Activated naive CD4-positive, alpha-beta T cell treated with anti-CD3 and anti-CD28 coated beads, Interleukin-2, amount 50 U/mL, for 72 hours (primary cell): ENCODE results near the gene KAT2A. TPM values are rescaled to one million over a fixed set of nuclear protein-coding genes. Genes with fewer than 3 reads are reported as not detected.

Experiments used
- ATAC-seq, 2 donors: fragments of 150-1000 bp; cut with Tn5 transposase; 2 replicates each; pipeline ENCODE4 v1.10.0; 2021; ENCODE audit warnings: mild to moderate bottlenecking in 2 of 2, moderate library complexity in 2 of 2
- DNase-seq, 2 donors: peaks; one replicate each; pipeline ENCODE4 v3.0.0; 2021 to 2022; ENCODE audit warnings: low spot score in 2 of 2
- H3K27ac Mint-ChIP-seq, 2 donors: one replicate each; pipeline ENCODE4 v1.8.0; 2022; ENCODE audit warnings: mild to moderate bottlenecking in 2 of 2, mixed read lengths in 2 of 2
- H3K36me3 Mint-ChIP-seq, 2 donors: one replicate each; pipeline ENCODE4 v1.8.0; 2022; ENCODE audit warnings: mixed read lengths in 2 of 2
- H3K9me3 Mint-ChIP-seq, 2 donors: one replicate each; pipeline ENCODE4 v1.8.0; 2022; ENCODE audit warnings: mixed read lengths in 2 of 2
- total RNA-seq, 2 donors: library from RNA; stranded (reverse); gene quantifications; one replicate each; pipeline ENCODE4 v1.2.3, GENCODE V29; 2022

The KAT2A gene
- total RNA-seq, 2 donors from 2014 or later = 47.4 to 69.6 TPM

GRCh38 chr17:42122371-42123303 lies 1.5 kb upstream of the KAT2A start, which contains the start of gene HSPB9:
HSPB9 (plus strand) TSS chr17:42122804; CDS start chr17:42122851, 47 bp downstream.
- no peak for DNase-seq
- H3K27ac Mint-ChIP-seq = peak within 1 kb of the TSS in 1 of 2 donors; percentile 92

DNA sequence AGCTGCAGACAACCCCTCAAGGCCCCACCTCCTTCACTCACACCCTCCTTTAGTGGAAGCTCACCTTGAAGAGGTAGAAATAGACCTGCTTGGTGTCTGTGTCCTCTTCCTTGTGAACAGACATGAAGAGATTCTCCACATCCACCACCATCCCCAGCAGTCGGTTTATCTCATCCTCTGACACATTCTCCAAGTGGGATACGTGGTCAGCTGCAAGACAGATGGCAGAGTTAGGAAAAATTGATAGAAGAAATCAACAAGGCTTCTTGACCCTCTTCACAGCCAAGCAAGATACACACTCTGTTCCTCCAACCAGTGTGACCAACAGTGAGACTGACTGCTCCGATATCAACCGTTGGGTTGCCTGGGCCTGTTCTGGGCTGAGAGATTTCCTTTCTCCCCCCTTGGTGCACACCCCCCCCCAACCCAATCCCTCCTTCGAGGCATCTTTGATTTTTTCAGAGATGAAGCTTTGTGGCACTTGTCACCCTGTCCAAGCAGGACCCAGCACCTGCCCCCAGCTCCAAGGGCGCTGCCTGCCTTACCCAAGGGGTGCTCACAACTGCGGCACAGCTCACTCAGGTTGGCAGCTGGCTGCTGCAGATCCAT lies 902 bp downstream of the KAT2A start:
- peaks cover 6 to 16% of the 10 kb centered on the region in 2 donors for H3K36me3 Mint-ChIP-seq
- DNase-seq (no peak), ATAC-seq (peak in 1 of 2 donors; percentile 2)
- H3K27ac Mint-ChIP-seq = peak overlapping the region in 1 of 2 donors; percentile 36
- no peaks in the 10 kb centered on the region for H3K9me3 Mint-ChIP-seq

More at GRCh38 chr17:42122371-42123303, 1.5 kb upstream of the KAT2A start, which contains the start of gene HSPB9:
- no peaks in the 10 kb centered on the region for H3K36me3 Mint-ChIP-seq
- no peaks in the 10 kb centered on the region for H3K9me3 Mint-ChIP-seq
- ATAC-seq = no peak

GRCh38 chr17:42119301-42119700 lies 1.9 kb downstream of the KAT2A start:
- Mint-ChIP-seq H3K36me3 (peaks cover 12 to 16% of the 10 kb centered on the region in 2 donors), H3K9me3 (no peaks in the 10 kb centered on the region), H3K27ac (peak overlapping the region in 1 of 2 donors; percentile 36)
- DNase-seq (no peak), ATAC-seq (no peak)

GRCh38 chr17:42118545-42118944 lies 2.6 kb downstream of the KAT2A start:
- Mint-ChIP-seq H3K27ac (peak overlapping the region in 1 of 2 donors; percentile 38), H3K36me3 (peaks cover 12 to 16% of the 10 kb centered on the region in 2 donors), H3K9me3 (no peaks in the 10 kb centered on the region)
- ATAC-seq (peak in 1 of 2 donors; percentile 28), DNase-seq (peak in 1 of 2 donors; percentile 64)

GRCh38 chr17:42118126-42118510 lies 3.0 kb downstream of the KAT2A start:
- Mint-ChIP-seq H3K9me3 (no peaks in the 10 kb centered on the region), H3K36me3 (peaks cover 12 to 16% of the 10 kb centered on the region in 2 donors), H3K27ac (peak overlapping the region in 1 of 2 donors; percentile 38)
- DNase-seq = no peak
- no peak for ATAC-seq

DNA sequence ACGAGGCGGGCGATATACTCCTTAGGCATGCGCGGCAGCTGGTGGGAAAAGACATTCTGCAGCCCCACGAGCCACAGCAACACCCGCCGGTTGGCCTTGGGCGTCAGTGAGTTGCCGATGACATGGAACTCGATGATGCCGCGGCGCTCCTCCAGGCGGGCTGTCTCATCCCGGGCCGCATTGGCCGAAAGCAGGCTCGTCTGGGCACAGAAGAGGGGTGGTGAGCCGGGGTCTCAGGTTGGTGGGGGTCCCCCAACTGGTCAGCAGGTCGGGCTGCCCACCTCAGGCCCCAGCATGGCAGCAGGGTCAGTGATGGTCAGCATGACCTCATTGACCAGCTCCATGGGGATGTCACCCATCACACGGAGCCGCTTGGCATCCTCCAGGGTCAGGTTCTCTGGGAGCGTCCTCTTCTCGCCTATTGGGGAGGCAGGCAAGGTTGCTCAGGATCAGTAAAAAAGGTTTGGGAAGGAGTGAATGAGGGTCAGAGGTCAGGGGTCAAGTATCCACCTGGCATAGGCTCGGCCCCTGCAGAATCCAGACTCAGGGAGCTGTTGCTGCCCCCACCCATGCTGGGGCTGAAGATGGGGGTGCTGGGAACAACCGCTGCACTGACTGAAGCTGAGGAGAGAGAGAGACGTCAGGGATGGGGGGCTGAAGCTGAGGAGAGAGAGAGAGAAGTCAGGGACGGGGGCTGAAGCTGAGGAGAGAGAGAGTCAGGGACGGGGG lies 3.6 kb downstream of the KAT2A start:
- peak overlapping the region in 1 of 2 donors; percentile 85 for H3K27ac Mint-ChIP-seq
- no peaks in the 10 kb centered on the region for H3K9me3 Mint-ChIP-seq
- ATAC-seq (no peak), DNase-seq (no peak)
- H3K36me3 Mint-ChIP-seq = peaks cover 12 to 16% of the 10 kb centered on the region in 2 donors

- peak overlapping the region in 1 of 2 donors; percentile 85 for H3K27ac Mint-ChIP-seq
- H3K9me3 Mint-ChIP-seq = no peaks in the 10 kb centered on the region
- DNase-seq = peak in 1 of 2 donors; percentile 80
- ATAC-seq = peak in 1 of 2 donors; percentile 27
- H3K36me3 Mint-ChIP-seq = peaks cover 12 to 16% of the 10 kb centered on the region in 2 donors
Observed at GRCh38 chr17:42116705-42117396, 4.3 kb downstream of the KAT2A start.

DNA sequence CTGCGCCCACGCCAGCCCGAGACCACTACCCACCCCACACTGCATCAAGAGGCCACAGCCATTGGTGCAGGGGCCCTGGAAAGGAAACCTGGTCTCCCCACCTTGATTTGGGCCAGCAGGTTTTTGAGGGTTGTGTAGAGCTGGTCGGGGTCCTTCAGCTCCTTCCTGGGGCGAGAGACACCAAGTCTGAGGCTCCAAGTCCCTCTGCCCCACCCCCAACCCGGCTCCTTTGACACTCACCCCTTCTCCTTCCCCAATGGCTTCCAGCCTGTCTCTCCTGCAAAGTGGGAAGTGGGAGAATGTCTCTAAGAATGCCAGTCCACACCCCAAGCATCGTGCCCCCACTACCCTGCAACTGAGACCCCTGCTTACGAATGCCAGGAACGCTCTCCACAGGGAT lies 7.0 kb downstream of the KAT2A start:
- Mint-ChIP-seq H3K36me3 (peaks cover 12 to 16% of the 10 kb centered on the region in 2 donors), H3K9me3 (no peaks in the 10 kb centered on the region), H3K27ac (peak overlapping the region; percentile 75 to 86)
- no peak for ATAC-seq
- no peak for DNase-seq

DNA sequence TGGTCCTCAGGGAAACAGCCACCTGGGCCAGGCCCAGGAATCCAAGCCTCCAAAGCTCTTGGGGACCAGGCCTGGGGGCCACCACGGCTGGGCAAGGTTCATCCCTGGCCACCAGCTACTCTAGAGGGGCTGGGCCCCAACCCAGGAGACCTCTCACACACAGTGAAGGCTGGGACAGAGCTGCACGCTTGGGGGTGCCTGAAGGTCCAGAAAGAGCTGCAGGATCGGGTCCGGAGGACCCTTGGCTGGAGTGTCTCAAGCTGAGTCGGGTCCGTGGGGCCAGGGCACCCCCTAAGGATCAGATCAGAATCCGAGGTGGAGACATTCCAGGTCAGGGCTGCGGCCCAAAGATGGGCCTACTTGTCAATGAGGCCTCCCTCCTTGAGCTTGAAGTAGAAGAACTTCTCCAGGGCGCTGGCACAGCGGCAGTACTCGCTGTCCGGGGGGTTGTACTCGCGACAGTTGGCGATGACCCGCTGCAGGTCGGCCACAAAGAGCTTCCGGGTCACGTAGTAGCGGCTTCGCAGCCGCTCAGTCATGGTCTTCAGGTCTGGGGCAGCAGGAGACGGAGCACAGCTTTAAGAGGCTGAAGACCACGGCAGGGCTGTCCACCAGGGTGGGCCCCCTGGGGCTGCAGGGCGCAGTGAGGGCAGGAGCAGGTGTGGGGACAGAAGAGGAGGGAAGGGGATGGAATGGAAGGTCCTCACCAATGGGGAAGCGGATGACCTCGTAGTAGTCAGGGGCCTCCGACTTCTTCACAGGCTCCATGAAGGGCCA lies 7.7 kb downstream of the KAT2A start:
- DNase-seq = no peak
- Mint-ChIP-seq H3K27ac (peak overlapping the region; percentile 86 to 95), H3K9me3 (no peaks in the 10 kb centered on the region), H3K36me3 (peaks cover 12 to 16% of the 10 kb centered on the region in 2 donors)
- ATAC-seq = no peak

DNA sequence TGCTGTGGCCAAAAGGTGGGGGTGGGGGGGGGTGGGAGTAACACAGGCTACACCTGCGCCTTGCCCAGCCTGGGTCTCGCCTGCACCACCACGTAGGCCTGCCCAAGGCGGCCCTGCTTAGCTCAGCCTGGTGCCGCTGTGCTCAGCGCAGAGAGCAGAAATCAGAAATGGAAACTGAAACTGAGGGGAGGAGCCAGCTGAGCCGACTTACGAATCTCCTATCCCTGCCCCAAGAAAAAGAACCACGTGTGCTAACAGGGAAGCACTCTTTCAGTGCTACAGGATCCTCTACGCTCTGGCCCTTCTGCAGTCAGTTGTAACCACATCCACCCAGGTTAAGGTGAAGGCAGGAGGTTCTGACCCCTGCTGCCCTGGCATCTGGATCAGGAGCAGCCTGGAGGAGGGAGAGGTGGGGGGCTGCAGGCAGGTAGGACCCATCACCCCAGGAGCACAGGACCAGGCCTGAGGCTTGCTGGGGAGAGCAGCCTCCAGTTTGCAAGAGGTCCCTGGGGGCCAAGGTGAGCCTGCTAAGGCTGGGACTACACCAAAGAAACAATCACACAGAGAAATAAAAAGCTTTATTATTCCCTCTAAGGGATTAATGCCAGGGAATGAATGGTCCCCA lies 8.5 kb downstream of the KAT2A start, which contains the start of gene DHX58:
TSS of gene DHX58 (minus strand) at position 163 of the 625 bp plus-strand sequence. CDS start 822 bp downstream, outside the sequence.
- peak; percentile 80 to 88 for ATAC-seq
- peaks cover 12 to 16% of the 10 kb centered on the region in 2 donors for H3K36me3 Mint-ChIP-seq
- H3K27ac Mint-ChIP-seq = peak within 1 kb of the TSS; percentile 86 to 95

DNA sequence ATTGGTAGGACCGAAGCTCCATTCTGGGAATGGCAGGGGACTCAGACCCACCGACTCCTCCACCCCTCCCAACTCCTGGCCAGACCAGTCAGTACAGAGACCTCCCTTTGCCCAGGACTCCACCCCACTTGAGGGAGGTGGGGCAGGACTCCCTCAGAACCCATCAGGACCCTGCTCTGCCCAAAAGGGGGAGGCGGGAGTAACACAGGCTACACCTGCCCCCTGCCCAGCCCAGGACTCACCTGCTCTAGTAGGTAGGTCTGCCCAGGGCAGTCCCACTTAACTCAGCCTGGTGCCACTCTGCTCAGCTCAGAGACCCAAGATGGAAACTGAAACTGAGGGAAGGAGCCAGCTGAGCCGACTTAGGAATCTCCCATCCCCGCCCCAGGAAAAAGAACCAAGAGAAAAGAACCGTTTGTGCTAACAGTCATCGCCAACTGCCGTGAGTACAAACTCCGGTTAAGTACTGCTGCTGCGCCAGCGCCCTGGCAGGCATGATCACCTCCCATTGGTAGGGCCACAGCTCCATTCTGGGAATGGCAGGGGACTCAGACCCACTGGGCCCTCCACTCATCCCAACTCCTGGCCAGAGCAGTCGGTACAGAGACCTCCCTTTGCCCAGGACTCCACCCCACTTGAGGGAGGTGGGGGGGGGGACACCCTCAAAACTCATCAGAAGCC lies 9.2 kb downstream of the KAT2A start:
- peak in 1 of 2 donors; percentile 28 for DNase-seq
- no peaks in the 10 kb centered on the region for H3K9me3 Mint-ChIP-seq
- peaks cover 10 to 14% of the 10 kb centered on the region in 2 donors for H3K36me3 Mint-ChIP-seq
- peak; percentile 6 to 22 for ATAC-seq
- peak overlapping the region; percentile 86 to 95 for H3K27ac Mint-ChIP-seq

More for the DNA sequence above, 8.5 kb downstream of the KAT2A start, which contains the start of gene DHX58:
- H3K9me3 Mint-ChIP-seq = no peaks in the 10 kb centered on the region
- DNase-seq = peak; percentile 76 to 79

DNA sequence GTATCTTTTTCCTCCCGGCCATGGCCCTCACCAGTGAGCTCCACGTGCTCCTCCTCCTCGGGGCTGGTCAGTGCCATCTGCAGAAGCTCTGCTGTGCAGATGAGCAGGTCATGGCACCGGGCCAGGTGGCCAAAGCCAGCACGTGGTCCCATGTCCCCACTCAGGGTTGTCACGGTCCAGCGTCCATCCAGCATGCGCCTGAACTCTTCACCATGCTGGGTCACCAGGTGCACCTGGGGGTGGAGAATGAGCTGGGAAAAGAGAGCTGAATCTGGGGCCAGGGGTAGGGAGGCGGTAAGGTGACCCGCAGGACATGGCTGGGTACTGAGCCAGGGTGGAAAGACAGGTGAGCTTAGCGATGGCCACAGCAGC lies 9.9 kb downstream of the KAT2A start:
- Mint-ChIP-seq H3K36me3 (peaks cover 6 to 9% of the 10 kb centered on the region in 2 donors), H3K9me3 (no peaks in the 10 kb centered on the region), H3K27ac (peak overlapping the region in 1 of 2 donors; percentile 86)
- ATAC-seq (no peak), DNase-seq (no peak)

DNA sequence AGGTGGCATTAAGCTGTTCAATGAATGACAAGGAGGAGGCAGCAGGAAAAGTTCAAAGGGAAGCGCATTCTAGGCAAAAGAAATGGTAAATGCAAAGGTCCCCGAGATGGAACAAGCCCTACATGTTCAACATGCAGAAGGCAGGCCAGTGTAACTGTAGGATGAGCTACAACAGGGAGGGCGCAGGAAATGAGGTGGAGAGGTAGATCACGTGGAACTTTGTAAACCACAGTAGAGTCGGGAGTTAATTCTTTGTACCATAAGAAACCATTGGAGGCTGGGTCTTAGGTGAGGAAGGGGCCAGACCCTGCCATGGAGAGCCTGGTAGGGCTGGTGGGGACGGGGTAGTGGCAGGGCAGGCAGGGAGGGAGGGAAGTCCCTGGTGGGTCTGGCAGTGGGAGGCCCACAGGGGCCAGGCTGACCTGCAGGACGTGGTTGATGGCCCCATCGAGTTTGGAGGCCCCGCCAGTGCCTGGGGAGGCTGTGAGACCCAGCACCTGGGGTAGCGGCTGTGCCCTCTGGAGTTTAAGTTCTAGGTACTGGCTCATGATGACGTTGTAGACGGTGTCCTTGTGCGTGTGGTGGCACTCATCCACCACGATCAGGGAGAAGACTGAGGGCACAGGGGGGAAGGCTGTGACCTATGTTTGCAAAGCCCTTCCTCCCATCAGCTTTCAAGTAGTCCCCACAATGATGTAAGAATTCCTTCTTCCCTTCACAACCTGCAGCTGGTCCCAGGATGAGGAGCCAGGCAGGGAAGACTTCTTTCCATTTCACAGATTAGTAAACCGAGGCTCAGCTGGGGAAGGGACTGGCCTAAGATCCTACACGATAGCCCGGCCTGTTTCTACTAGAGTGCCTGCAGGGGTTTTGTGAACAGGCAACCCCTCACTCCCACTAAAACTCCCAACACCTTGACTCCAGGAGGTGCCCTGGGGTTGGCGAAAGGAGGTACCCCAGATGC lies 10.6 kb downstream of the KAT2A start:
- H3K9me3 Mint-ChIP-seq = no peaks in the 10 kb centered on the region
- DNase-seq (no peak), ATAC-seq (no peak)
- peaks cover 2 to 6% of the 10 kb centered on the region in 2 donors for H3K36me3 Mint-ChIP-seq
- peak overlapping the region; percentile 80 to 86 for H3K27ac Mint-ChIP-seq
